Regular cardiac myocyte (primary cell): ENCODE data around the gene SAMD9. TPM values are rescaled to one million over a fixed set of nuclear protein-coding genes. Genes with fewer than 3 reads are reported as not detected.

ENCODE experiments used
- total RNA-seq: library from RNA; depleted of rRNA; stranded (reverse); fragments of >200 nt; gene quantifications from 2 replicates; pipeline ENCODE4 v1.2.3, GENCODE V29; 2014

SAMD9 gene
- total RNA-seq: 19.7 and 22.0 TPM in 2 replicates

DNA sequence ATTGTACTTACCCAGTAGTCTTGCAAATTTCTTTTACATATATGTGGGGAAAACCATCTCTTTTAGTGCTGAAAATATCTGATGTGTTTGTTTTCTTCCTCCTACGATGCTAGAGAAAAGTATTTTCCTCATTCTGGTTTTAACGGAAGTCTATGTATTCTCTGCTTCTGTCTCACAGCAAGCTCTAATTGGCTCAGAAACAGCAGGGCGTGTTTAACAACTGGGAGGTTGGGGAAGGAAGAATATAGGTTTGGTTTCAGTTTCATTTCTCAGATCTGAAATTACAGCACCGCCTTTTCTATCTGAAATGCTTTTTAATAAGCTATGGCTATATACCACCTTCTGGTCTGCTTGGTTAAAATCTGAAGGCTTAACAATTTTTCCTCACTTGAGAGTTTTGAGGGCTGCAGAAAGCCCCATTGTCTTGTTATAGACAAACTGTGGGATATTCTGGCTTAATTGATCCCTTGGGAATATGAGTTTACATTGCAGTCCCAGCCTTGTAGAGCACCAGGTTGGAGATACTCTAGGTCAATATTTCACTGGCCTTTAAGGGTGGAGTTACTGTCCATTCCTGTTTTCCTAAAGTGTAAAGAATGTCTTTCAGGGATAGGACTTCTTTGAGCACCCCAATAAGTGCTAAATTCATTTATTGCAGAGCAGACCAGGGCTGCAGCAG, at the start of gene SAMD9:
SAMD9 (minus strand) TSS at position 128 of the 679 bp plus-strand sequence. CDS start 11,882 bp downstream, outside the sequence.

DNA sequence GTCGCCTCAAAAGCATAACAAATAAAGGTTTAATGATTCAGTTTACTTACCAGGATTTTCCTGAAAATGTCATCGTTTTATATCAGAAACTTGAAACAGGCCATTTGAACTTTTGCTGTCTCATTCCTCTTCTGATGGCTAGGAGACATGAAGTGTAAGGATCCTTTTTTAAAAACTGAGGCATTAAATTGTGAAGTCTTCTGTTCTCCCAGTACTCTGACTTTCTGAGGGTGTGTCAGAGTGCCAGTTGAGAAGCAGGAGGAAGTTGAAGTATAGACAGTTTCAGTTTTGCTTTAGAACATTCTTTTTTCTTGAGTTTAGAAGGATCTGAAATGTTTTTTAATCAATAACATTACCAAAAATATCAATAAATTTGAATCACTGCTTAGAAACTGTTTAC, 30.4 kb upstream of the SAMD9 start, which contains the start of gene SAMD9L:
SAMD9L (minus strand) TSS at position 242 of the 400 bp plus-strand sequence. CDS start 12,414 bp downstream, outside the sequence.

Other genes with a start within 250 kb of the SAMD9 start
- 14.2 and 28.8 TPM in 2 replicates for gene SAMD9L, start 30.4 kb upstream of the SAMD9 start, total RNA-seq
- gene HEPACAM2, start 108.5 kb upstream of the SAMD9 start, total RNA-seq: 0.28 TPM in 1 of 2 replicates, not detected in the other
- 31.4 and 49.9 TPM in 2 replicates for gene VPS50, start 114.4 kb upstream of the SAMD9 start, total RNA-seq